B cell (primary cell): ENCODE data around the gene CAMK1. TPM values are rescaled to one million over a fixed set of nuclear protein-coding genes. Genes with fewer than 3 reads are reported as not detected.

Experiments
- ATAC-seq: fragments of 200-7000 bp; cut with Tn5 transposase; one replicate; pipeline ENCODE4 v1.10.0; 2021; ENCODE audit warnings: low read depth, mild to moderate bottlenecking, moderate number of reproducible peaks, moderate library complexity
- CTCF ChIA-PET: fragments of 350-600 bp; sonication (Branson Sonifier 250); formaldehyde crosslinking; loops from one replicate; lab custom pipeline; 2021; ENCODE audit warnings: antibody characterized with exemption, inconsistent platforms; lab: Charles Lee
- POLR2A ChIA-PET: fragments of 350-600 bp; sonication (Branson Sonifier 250); formaldehyde crosslinking; loops from one replicate; lab custom pipeline; 2021; ENCODE audit warnings: antibody characterized with exemption; lab: Charles Lee
- DNase-seq: peaks from one replicate; pipeline ENCODE4 v3.0.0; 2013
- H2AFZ ChIP-seq: 2 replicates; pipeline ENCODE4 v1.6.1; 2012; ENCODE audit warnings: mild to moderate bottlenecking, low read depth, low read length; ENCODE audit not compliant: insufficient read depth, poor library complexity, severe bottlenecking
- H3K27ac ChIP-seq, 2 donors: 1 replicate in 1 of 2; 2 replicates in 1 of 2; pipeline ENCODE4 v1.5.1; 2012 to 2013; ENCODE audit warnings: low read length in 2 of 2, mild to moderate bottlenecking in 2 of 2, moderate library complexity in 1 of 2
- H3K27me3 ChIP-seq, 4 experiments: fragments of 200-600 bp in 1 of 4; sonication (generic) in 1 of 4; replicated peaks in 1 of 4; 1 replicate in 2 of 4; 2 replicates in 2 of 4; pipeline versions ENCODE4 v1.6.1 to v1.7.0; 2013 to 2016; ENCODE audit warnings: low read length in 3 of 4, mild to moderate bottlenecking in 2 of 4, mixed read lengths in 1 of 4, moderate library complexity in 1 of 4; ENCODE audit not compliant: insufficient read depth in 4 of 4, control insufficient read depth in 3 of 4; ENCODE audit errors: control extremely low read depth in 1 of 4
- H3K36me3 ChIP-seq, 2 experiments: replicated peaks in 1 of 2; 1 replicate in 1 of 2; 2 replicates in 1 of 2; pipeline versions ENCODE4 v1.6.1 to v1.7.1; 2013; ENCODE audit warnings: low read length in 1 of 2; ENCODE audit not compliant: insufficient read depth in 2 of 2, control insufficient read depth in 1 of 2; ENCODE audit errors: control extremely low read depth in 1 of 2, extremely low read depth in 1 of 2
- H3K4me1 ChIP-seq, 2 donors: fragments of 200-600 bp in 1 of 2; sonication (generic) in 1 of 2; 1 replicate in 1 of 2; 2 replicates in 1 of 2; pipeline versions ENCODE4 v1.5.1 to v1.6.1; 2013 to 2017; ENCODE audit warnings: low read length in 2 of 2; ENCODE audit not compliant: control insufficient read depth in 2 of 2, insufficient read depth in 2 of 2
- H3K4me2 ChIP-seq: replicated peaks from 2 replicates; pipeline ENCODE3; 2012; ENCODE audit warnings: mild to moderate bottlenecking, low read depth, low read length; ENCODE audit not compliant: poor library complexity, severe bottlenecking
- H3K4me3 ChIP-seq, 5 experiments: fragments of 200-600 bp in 1 of 5; sonication (generic) in 1 of 5; 1 replicate in 3 of 5; 2 replicates in 2 of 5; pipeline versions ENCODE4 v1.5.1 to v1.7.0; 2011 to 2016; ENCODE audit warnings: low read length in 4 of 5, mild to moderate bottlenecking in 4 of 5, low read depth in 2 of 5, control low read depth in 1 of 5, moderate library complexity in 1 of 5; ENCODE audit not compliant: insufficient read depth in 1 of 5; ENCODE audit errors: control extremely low read depth in 1 of 5, extremely low read depth in 1 of 5
- H3K79me2 ChIP-seq: fragments of 200-600 bp; sonication (generic); one replicate; pipeline ENCODE4 v1.6.0; 2016; ENCODE audit warnings: low read length; ENCODE audit not compliant: control insufficient read depth, insufficient read depth
- H3K9ac ChIP-seq: fragments of 200-600 bp; sonication (generic); 2 replicates; pipeline ENCODE4 v1.6.1; 2017; ENCODE audit warnings: mild to moderate bottlenecking, low read length, moderate library complexity
- H3K9me3 ChIP-seq, 3 donors: one replicate each; pipeline versions ENCODE4 v1.6.1 to v1.7.1; 2013; ENCODE audit warnings: low read length in 2 of 3; ENCODE audit not compliant: control insufficient read depth in 2 of 3, insufficient read depth in 1 of 3; ENCODE audit errors: control extremely low read depth in 1 of 3
- H4K20me1 ChIP-seq: 2 replicates; pipeline ENCODE4 v1.6.0; 2012; ENCODE audit warnings: mild to moderate bottlenecking, low read length; ENCODE audit not compliant: insufficient read depth, control insufficient read depth, poor library complexity, severe bottlenecking
- H3K27ac Mint-ChIP-seq: one replicate; pipeline ENCODE4 v1.8.0; 2021; ENCODE audit warnings: mixed read lengths
- H3K27me3 Mint-ChIP-seq: one replicate; pipeline ENCODE4 v1.8.0; 2021; ENCODE audit warnings: mixed read lengths
- H3K4me1 Mint-ChIP-seq: one replicate; pipeline ENCODE4 v1.8.0; 2021; ENCODE audit warnings: mixed read lengths
- H3K4me3 Mint-ChIP-seq: one replicate; pipeline ENCODE4 v1.8.0; 2021; ENCODE audit warnings: mixed read lengths
- H3K9me3 Mint-ChIP-seq: one replicate; pipeline ENCODE4 v1.8.0; 2022; ENCODE audit warnings: mixed read lengths; ENCODE audit not compliant: insufficient read depth
- EZH2 ChIP-seq: IDR thresholded peaks from 2 replicates; pipeline ENCODE4 v1.6.1; 2012; ENCODE audit warnings: borderline replicate concordance, low read depth, mild to moderate bottlenecking, moderate library complexity, low read length; ENCODE audit not compliant: insufficient read depth, poor library complexity, severe bottlenecking
- WGBS: methylation state at CpG from one replicate; pipeline ENCODE4 v1.1.5; 2013; ENCODE audit warnings: missing lambda C conversion rate; ENCODE audit not compliant: insufficient coverage; 5-methylcytosine and 5-hydroxymethylcytosine counted together
- intact Hi-C: fragments of 100-400 bp; cut with micrococcal nuclease; formaldehyde crosslinking; loops from one replicate; pipeline ENCODE4 v1.10.0; 2022
- polyA plus RNA-seq: library from polyadenylated mRNA; depleted of rRNA; stranded (reverse); fragments of >200 nt; gene quantifications from 2 replicates; pipeline ENCODE4 v1.2.3, GENCODE V29; 2012
- total RNA-seq, 2 donors: library from RNA; stranded (reverse); fragments of 120-200 nt in 1 of 2; gene quantifications; 1 replicate in 1 of 2; 2 replicates in 1 of 2; pipeline versions ENCODE4 v1.2.3 to v1.2.4, GENCODE V29; 2013 to 2022
- TF ChIP-seq, protein P1 (sequence below): fragments of 200-600 bp; IDR thresholded peaks from one replicate; pipeline ENCODE4 v1.8.0; 2022; ENCODE audit warnings: antibody characterized with exemption, mild to moderate bottlenecking

Gene CAMK1
- total and polyA plus RNA-seq, 2 donors (not counting 1 experiment from before 2014, with no cell fraction given) = 0.57 to 0.82 TPM

DNA sequence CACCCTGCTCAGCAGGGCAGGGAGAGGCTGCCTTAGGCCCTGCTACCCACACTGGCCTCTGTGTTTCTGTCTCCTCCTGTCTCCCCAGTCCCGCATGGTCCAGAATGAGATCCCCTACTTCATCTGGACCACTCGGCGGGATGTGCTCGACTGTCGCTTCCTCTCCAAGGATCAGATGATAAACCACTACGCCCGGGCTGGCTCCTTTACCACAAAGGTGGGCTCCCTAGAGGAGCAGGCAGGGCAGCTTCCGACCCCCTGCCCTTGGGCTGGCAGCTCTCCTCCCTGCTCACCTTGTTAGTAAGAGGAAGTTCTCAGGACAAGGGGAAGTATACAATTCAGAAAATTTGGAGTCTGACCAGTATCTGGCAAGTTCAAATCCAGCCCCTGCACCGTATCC lies 46.2 kb upstream of the CAMK1 start:
- Mint-ChIP-seq H3K4me3 (no peak overlapping the region), H3K9me3 (no peaks in the 10 kb centered on the region), H3K27me3 (no peaks in the 10 kb centered on the region), H3K4me1 (peaks cover 8% of the 10 kb centered on the region), H3K27ac (no peak overlapping the region)
- DNase-seq (no peak), ATAC-seq (no peak)
- CTCF ChIA-PET = no interaction called here
- peaks cover 0 to 5% of the 10 kb centered on the region in 2 experiments for H3K36me3 ChIP-seq
- no peaks in the 10 kb centered on the region for H3K27me3 ChIP-seq
- peaks cover 0 to under 1% of the 10 kb centered on the region in 2 donors for H3K4me1 ChIP-seq
- whole genome bisulfite sequencing = 94% methylated on average over 5 of the region's 9 CpGs
- no peaks in the 10 kb centered on the region for H3K9me3 ChIP-seq
- no peaks in the 10 kb centered on the region for H4K20me1 ChIP-seq
- H3K27ac ChIP-seq = no peak overlapping the region
- TF ChIP-seq, protein P1, sequence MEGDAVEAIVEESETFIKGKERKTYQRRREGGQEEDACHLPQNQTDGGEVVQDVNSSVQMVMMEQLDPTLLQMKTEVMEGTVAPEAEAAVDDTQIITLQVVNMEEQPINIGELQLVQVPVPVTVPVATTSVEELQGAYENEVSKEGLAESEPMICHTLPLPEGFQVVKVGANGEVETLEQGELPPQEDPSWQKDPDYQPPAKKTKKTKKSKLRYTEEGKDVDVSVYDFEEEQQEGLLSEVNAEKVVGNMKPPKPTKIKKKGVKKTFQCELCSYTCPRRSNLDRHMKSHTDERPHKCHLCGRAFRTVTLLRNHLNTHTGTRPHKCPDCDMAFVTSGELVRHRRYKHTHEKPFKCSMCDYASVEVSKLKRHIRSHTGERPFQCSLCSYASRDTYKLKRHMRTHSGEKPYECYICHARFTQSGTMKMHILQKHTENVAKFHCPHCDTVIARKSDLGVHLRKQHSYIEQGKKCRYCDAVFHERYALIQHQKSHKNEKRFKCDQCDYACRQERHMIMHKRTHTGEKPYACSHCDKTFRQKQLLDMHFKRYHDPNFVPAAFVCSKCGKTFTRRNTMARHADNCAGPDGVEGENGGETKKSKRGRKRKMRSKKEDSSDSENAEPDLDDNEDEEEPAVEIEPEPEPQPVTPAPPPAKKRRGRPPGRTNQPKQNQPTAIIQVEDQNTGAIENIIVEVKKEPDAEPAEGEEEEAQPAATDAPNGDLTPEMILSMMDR = no peak
- no peak for TF ChIP-seq EZH2
- intact Hi-C loops = no loop called here
- POLR2A ChIA-PET = no interaction called here
- H2AFZ ChIP-seq = no peak overlapping the region
- no peak overlapping the region for H3K4me2 ChIP-seq
- H3K79me2 ChIP-seq = no peaks in the 10 kb centered on the region
- H3K9ac ChIP-seq = no peak overlapping the region
- H3K4me3 ChIP-seq = no peak overlapping the region

DNA sequence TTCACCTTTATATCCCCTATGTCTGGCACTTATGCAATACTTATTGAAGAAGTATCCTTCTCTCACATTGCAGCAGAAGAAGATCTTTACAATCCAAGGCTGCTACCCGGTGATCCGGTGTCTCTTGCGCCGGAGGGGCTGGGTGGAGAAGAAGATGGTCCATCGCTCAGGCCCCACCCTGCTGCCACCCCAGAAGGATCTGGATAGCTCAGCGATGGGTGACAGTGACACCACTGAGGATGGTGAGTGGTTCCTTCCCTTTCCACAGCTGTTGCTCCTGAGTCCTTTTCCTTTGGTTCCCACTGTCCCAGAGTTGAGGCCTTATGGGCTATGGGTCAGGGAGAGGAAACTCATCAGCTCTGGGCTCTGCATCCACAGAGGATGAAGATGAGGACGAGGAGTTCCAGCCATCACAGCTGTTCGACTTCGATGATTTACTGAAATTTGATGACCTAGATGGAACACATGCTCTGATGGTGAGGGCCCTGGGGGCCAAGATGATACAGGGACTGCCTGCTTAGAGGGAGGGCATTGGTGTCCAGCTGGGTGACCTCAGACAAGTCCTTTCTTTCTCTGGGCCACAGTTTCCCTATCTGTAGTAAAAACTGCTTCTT lies 43.2 kb upstream of the CAMK1 start:
- POLR2A ChIA-PET = no interaction called here
- DNase-seq (no peak), ATAC-seq (no peak)
- Mint-ChIP-seq H3K27ac (peak overlapping the region; percentile 41), H3K9me3 (no peaks in the 10 kb centered on the region), H3K4me1 (peaks cover 34% of the 10 kb centered on the region), H3K4me3 (no peak overlapping the region), H3K27me3 (no peaks in the 10 kb centered on the region)
- 98% methylated on average over 7 of the region's 9 CpGs for WGBS
- H4K20me1 ChIP-seq = no peaks in the 10 kb centered on the region
- no peak overlapping the region for H2AFZ ChIP-seq
- H3K4me3 ChIP-seq = no peak overlapping the region
- H3K27ac ChIP-seq = no peak overlapping the region
- TF ChIP-seq, protein P1 = no peak
- no peak for TF ChIP-seq EZH2
- H3K79me2 ChIP-seq = peaks cover 4% of the 10 kb centered on the region
- intact Hi-C loops = no loop called here
- H3K27me3 ChIP-seq = no peaks in the 10 kb centered on the region
- no peaks in the 10 kb centered on the region for H3K9me3 ChIP-seq
- H3K36me3 ChIP-seq = no peaks in the 10 kb centered on the region
- peaks cover 22 to 26% of the 10 kb centered on the region in 2 donors for H3K4me1 ChIP-seq
- H3K4me2 ChIP-seq = no peak overlapping the region
- H3K9ac ChIP-seq = no peak overlapping the region
- CTCF ChIA-PET = no interaction called here
